Brain microvascular endothelial cell (primary cell): ENCODE data around the gene THYN1.

ENCODE experiments used
- DNase-seq: peaks from one replicate; pipeline ENCODE4 v3.0.0-alpha.2; 2020
- H3K27ac ChIP-seq: fragments of 250-450 bp; sonication (Bioruptor Pico); 2 replicates; pipeline ENCODE4 v1.5.1; 2020; ENCODE audit warnings: mild to moderate bottlenecking, moderate library complexity
- H3K27me3 ChIP-seq: fragments of 250-450 bp; sonication (Bioruptor Pico); replicated peaks from 2 replicates; pipeline ENCODE4 v1.5.1; 2020; ENCODE audit warnings: mild to moderate bottlenecking
- H3K36me3 ChIP-seq: fragments of 250-450 bp; sonication (Bioruptor Pico); replicated peaks from 2 replicates; pipeline ENCODE4 v1.5.1; 2020; ENCODE audit warnings: mild to moderate bottlenecking
- H3K4me3 ChIP-seq: 2 replicates; pipeline ENCODE4 v1.5.1; 2011; ENCODE audit warnings: low read depth, mild to moderate bottlenecking, control low read depth, low read length, moderate library complexity
- in situ Hi-C: cut with HindIII; loops from 2 replicates; pipeline ENCODE4 v1.10.0; 2017; ENCODE audit warnings: low sequenced_read_pairs, low pct_ligation_motif_present
- TF ChIP-seq, protein P1 (sequence below): IDR thresholded peaks from 2 replicates; pipeline ENCODE4 v1.5.1; 2011; ENCODE audit warnings: low read depth, mild to moderate bottlenecking, moderate library complexity, low read length, control low read depth, inconsistent platforms; ENCODE audit errors: missing control alignments

THYN1 gene

DNA sequence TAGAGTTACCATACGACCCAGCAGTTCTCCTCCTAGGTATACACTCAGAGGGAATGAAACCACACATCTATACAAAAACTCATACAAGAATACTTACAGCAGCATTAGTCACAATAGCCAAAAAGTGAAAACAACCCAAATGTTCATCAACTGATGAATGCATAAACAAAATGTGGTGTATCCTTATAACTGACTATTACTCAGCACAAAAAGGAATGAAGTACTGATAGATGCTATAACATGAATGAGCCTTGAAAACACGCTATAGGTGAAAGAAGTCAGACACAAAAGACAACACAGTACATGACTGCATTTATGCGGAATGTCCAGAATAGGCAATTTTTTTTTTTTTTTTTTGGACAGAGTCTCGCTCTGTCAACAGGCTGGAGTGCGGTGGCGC is 52.5 kb downstream of the THYN1 start:
- no peak overlapping the region for H3K27ac ChIP-seq
- TF ChIP-seq, protein P1, sequence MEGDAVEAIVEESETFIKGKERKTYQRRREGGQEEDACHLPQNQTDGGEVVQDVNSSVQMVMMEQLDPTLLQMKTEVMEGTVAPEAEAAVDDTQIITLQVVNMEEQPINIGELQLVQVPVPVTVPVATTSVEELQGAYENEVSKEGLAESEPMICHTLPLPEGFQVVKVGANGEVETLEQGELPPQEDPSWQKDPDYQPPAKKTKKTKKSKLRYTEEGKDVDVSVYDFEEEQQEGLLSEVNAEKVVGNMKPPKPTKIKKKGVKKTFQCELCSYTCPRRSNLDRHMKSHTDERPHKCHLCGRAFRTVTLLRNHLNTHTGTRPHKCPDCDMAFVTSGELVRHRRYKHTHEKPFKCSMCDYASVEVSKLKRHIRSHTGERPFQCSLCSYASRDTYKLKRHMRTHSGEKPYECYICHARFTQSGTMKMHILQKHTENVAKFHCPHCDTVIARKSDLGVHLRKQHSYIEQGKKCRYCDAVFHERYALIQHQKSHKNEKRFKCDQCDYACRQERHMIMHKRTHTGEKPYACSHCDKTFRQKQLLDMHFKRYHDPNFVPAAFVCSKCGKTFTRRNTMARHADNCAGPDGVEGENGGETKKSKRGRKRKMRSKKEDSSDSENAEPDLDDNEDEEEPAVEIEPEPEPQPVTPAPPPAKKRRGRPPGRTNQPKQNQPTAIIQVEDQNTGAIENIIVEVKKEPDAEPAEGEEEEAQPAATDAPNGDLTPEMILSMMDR, result no peak
- in situ Hi-C loops, result no loop called here
- DNase-seq, result no peak
- no peak overlapping the region for H3K4me3 ChIP-seq
- peaks cover 22% of the 10 kb centered on the region for H3K36me3 ChIP-seq
- no peaks in the 10 kb centered on the region for H3K27me3 ChIP-seq

DNA sequence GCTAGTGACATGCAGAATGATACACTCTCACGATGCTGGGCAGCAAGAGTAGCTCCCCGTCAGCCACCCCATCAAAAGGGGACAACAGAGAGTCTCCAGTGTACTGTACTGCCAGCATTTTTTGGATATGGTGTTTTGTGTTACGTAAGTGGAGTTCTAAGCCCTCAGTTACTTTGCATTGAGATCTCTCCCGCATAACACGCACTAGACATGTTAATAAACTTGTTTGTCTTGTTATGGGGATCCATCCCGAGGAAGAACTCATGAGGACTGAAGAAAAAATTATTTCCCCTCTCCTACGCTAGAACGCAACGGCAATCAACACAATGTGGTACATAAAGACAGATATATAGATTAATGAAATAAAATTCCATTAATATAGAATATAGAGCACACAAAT is 53.6 kb downstream of the THYN1 start:
- H3K4me3 ChIP-seq, result no peak overlapping the region
- peaks cover 21% of the 10 kb centered on the region for H3K36me3 ChIP-seq
- H3K27ac ChIP-seq, result no peak overlapping the region
- no peaks in the 10 kb centered on the region for H3K27me3 ChIP-seq
- in situ Hi-C loops, result no loop called here
- DNase-seq, result no peak
- TF ChIP-seq, protein P1, result no peak
